DOHH2 (cell line): ENCODE results near the gene THYN1.

Experiments used
- EZH2phosphoT487 ChIP-seq: fragments of 200-600 bp; sonication (generic); IDR thresholded peaks from 2 replicates; pipeline ENCODE4 v1.6.1; 2017; ENCODE audit warnings: borderline replicate concordance, mild to moderate bottlenecking, antibody characterized with exemption, low read length, moderate library complexity, mixed read lengths
- TF ChIP-seq, protein P1 (sequence below): fragments of 200-600 bp; sonication (generic); IDR thresholded peaks from one replicate; pipeline ENCODE4 v1.5.1; 2014; ENCODE audit warnings: antibody characterized with exemption, mild to moderate bottlenecking, low read depth, low read length; ENCODE audit not compliant: poor library complexity, severe bottlenecking

DNA sequence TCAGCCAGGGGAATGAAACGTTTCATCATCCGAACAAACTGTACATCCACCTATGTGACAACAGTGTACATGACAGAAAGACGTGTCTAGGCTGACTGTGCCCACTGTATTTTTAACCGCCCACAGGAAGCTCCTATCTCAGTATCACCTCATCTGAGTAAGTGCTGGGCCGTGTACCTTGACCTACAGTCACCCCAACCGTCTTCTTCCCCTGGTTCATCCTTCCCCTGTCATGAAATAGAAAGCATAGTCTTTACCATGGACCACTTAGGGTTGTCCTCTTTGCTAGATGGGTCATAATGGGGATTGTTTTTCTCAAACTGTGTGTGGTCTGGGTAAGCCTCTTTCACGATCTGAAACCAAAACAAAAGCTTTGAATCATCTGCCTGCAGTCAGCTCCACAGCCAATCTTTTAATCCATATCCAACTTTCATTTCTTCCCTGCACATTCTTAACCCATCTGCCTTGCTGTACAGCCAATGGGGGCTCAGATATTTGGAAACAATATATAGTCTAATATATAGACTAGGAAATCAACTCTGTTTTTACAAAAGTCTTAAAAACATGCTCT is 4.2 kb downstream of the THYN1 start:
- TF ChIP-seq, protein P1, sequence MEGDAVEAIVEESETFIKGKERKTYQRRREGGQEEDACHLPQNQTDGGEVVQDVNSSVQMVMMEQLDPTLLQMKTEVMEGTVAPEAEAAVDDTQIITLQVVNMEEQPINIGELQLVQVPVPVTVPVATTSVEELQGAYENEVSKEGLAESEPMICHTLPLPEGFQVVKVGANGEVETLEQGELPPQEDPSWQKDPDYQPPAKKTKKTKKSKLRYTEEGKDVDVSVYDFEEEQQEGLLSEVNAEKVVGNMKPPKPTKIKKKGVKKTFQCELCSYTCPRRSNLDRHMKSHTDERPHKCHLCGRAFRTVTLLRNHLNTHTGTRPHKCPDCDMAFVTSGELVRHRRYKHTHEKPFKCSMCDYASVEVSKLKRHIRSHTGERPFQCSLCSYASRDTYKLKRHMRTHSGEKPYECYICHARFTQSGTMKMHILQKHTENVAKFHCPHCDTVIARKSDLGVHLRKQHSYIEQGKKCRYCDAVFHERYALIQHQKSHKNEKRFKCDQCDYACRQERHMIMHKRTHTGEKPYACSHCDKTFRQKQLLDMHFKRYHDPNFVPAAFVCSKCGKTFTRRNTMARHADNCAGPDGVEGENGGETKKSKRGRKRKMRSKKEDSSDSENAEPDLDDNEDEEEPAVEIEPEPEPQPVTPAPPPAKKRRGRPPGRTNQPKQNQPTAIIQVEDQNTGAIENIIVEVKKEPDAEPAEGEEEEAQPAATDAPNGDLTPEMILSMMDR: no peak
- TF ChIP-seq EZH2phosphoT487: no peak
